ENCODE results near the gene IRF9. TPM values are rescaled to one million over a fixed set of nuclear protein-coding genes. Genes with fewer than 3 reads are reported as not detected.

IRF9 gene
- total RNA-seq, 1 experiment from 2014 or later, result 27.6 TPM

GRCh38 chr14:24150061-24150460 is 11.0 kb upstream of the IRF9 start:
- peaks cover 4% of the 10 kb centered on the region for H3K79me1 ChIP-seq (ENCODE audit: insufficient read depth, low read depth, low read length, poor library complexity, severe bottlenecking)
- no peaks in the 10 kb centered on the region for H3K9me3 ChIP-seq (ENCODE audit: control insufficient read depth, low read depth, low read length)
- H3K9me3 Mint-ChIP-seq, result no peaks in the 10 kb centered on the region
- no peak overlapping the region; a peak in 1 of 7 replicates for H3K27ac Mint-ChIP-seq
- no peak overlapping the region for H3K18ac ChIP-seq (ENCODE audit: insufficient read length, low read depth, low read length)
- H3K4ac ChIP-seq (ENCODE audit: low read depth, low read length), result no peak overlapping the region
- WGBS (ENCODE audit: extremely low coverage, insufficient read length, low lambda C conversion rate), result no CpG with 5 or more reads among the region's 9 CpGs
- H4K20me1 ChIP-seq (ENCODE audit: control insufficient read depth, insufficient read depth, insufficient read length), result no peaks in the 10 kb centered on the region
- no peak overlapping the region for H2BK5ac ChIP-seq (ENCODE audit: insufficient read length, low read length)
- no peak overlapping the region for H3K27ac ChIP-seq (ENCODE audit: insufficient read length, low read depth, low read length)
- H3K56ac ChIP-seq (ENCODE audit: insufficient read length, low read depth, low read length), result no peak overlapping the region
- H4K91ac ChIP-seq (ENCODE audit: insufficient read length, low read depth, low read length), result no peak overlapping the region
- no peak overlapping the region for H4K5ac ChIP-seq (ENCODE audit: insufficient read length, low read depth, low read length)
- H3K9ac ChIP-seq (ENCODE audit: extremely low read depth, insufficient read length, low read length), result no peak overlapping the region
- no peak overlapping the region for H4K8ac ChIP-seq (replicated peaks; ENCODE audit: insufficient read length, low read depth, low read length)
- H3K4me2 ChIP-seq (ENCODE audit: insufficient read depth, insufficient read length, low read length), result no peak overlapping the region
- no peak overlapping the region for H2BK12ac ChIP-seq (ENCODE audit: insufficient read length, low read depth, low read length)
- DNase-seq, result no peak
- H3K14ac ChIP-seq (ENCODE audit: insufficient read depth, low read length), result no peak overlapping the region
- H2BK15ac ChIP-seq (ENCODE audit: low read depth, low read length), result no peak overlapping the region
- H3K79me2 ChIP-seq (ENCODE audit: insufficient read depth, low read length), result peaks cover 8% of the 10 kb centered on the region; the same call in 1 of the 2 replicates
- no peak overlapping the region for H2AFZ ChIP-seq (ENCODE audit: low read length)
- H3K23me2 ChIP-seq (ENCODE audit: insufficient read length, low read depth, low read length, poor library complexity, severe bottlenecking), result peaks cover 19% of the 10 kb centered on the region
- H3K36me3 Mint-ChIP-seq (ENCODE audit: insufficient read depth in 1 of 3, low read depth in 3 of 3), result peaks cover 28 to 60% (median 58%) of the 10 kb centered on the region in 3 experiments
- H3K4me1 Mint-ChIP-seq, result peaks cover 21 to 24% of the 10 kb centered on the region in 2 experiments
- no peak overlapping the region for H3K23ac ChIP-seq (ENCODE audit: insufficient read length, low read depth, low read length)
- H2BK20ac ChIP-seq (ENCODE audit: low read depth, low read length, poor library complexity, severe bottlenecking), result no peak overlapping the region
- no peak overlapping the region for H2AK5ac ChIP-seq (ENCODE audit: insufficient read length, low read length)
- no peak overlapping the region for H2BK120ac ChIP-seq (ENCODE audit: low read depth, low read length, poor library complexity, severe bottlenecking)
- no peak overlapping the region for H3K4me3 Mint-ChIP-seq
- TF ChIP-seq CTCF (conservative IDR thresholded peaks at IDR 0.05), result no peak
- H3K27me3 Mint-ChIP-seq (ENCODE audit: low read depth), result no peaks in the 10 kb centered on the region
- H3T11ph ChIP-seq (ENCODE audit: low read length), result no peak overlapping the region
- H3K27me3 ChIP-seq (ENCODE audit: insufficient read depth, low read length), result no peaks in the 10 kb centered on the region
- H3K4me1 ChIP-seq (ENCODE audit: insufficient read depth, low read length), result no peaks in the 10 kb centered on the region

Measured in H9 (cell line).